Testis (tissue), 3 donors: Measurements from ENCODE around the gene KCNK5. TPM values are rescaled to one million over a fixed set of nuclear protein-coding genes. Genes with fewer than 3 reads are reported as not detected.

ENCODE experiments used
- DNase-seq: peaks from one replicate; pipeline ENCODE4 v3.0.0-alpha.2; 2019
- H3K27ac ChIP-seq, 2 donors: fragments of 200-600 bp; sonication (generic); one replicate each; pipeline ENCODE4 v1.5.1; 2019
- H3K27me3 ChIP-seq: fragments of 200-600 bp; sonication (generic); one replicate; pipeline ENCODE4 v1.5.1; 2019
- H3K36me3 ChIP-seq: fragments of 200-600 bp; sonication (generic); one replicate; pipeline ENCODE4 v1.5.1; 2017; ENCODE audit warnings: low read depth; ENCODE audit errors: missing control alignments
- H3K4me1 ChIP-seq: fragments of 200-600 bp; sonication (generic); one replicate; pipeline ENCODE4 v1.5.1; 2019
- H3K4me3 ChIP-seq, 2 donors: fragments of 200-600 bp; sonication (generic); one replicate each; pipeline ENCODE4 v1.5.1; 2017 to 2019
- H3K9me3 ChIP-seq: fragments of 200-600 bp; sonication (generic); one replicate; pipeline ENCODE4 v1.5.1; 2017
- POLR2A ChIP-seq: fragments of 450-650 bp; IDR thresholded peaks from one replicate; pipeline ENCODE4 v1.6.1; 2017; ENCODE audit warnings: antibody characterized with exemption, mild to moderate bottlenecking, moderate library complexity
- WGBS, 2 donors: methylation state at CpG; one replicate each; pipeline ENCODE4 v1.1.5; 2018; 5-methylcytosine and 5-hydroxymethylcytosine counted together
- intact Hi-C: fragments of 100-400 bp; cut with DNase I; formaldehyde crosslinking; loops from one replicate; pipeline ENCODE4 v1.15.1; 2023; ENCODE audit warnings: low total_unique reads
- polyA plus RNA-seq: library from polyadenylated mRNA; stranded (reverse); fragments of 350-450 nt; fragmentation: Illumina TruSeq; extraction: RNeasy Lipid Tissue Mini Kit (QIAGEN cat#74804); gene quantifications from one replicate; pipeline ENCODE4 v1.2.3, GENCODE V29; 2014; ENCODE audit warnings: low read depth, low replicate concordance; ENCODE audit not compliant: insufficient read depth
- total RNA-seq, 2 donors: library from RNA; depleted of rRNA; stranded (reverse); fragments of >200 nt; gene quantifications; one replicate each; pipeline ENCODE4 v1.2.3, GENCODE V29; 2016
- TF ChIP-seq, protein P1 (sequence below), 3 experiments: fragments of 450-650 bp in 2 of 3; fragments of 200-600 bp in 1 of 3; sonication (generic) in 1 of 3; IDR thresholded peaks; one replicate each; pipeline ENCODE4 v1.5.1; 2016 to 2019; ENCODE audit warnings: antibody characterized with exemption in 3 of 3, mild to moderate bottlenecking in 2 of 3, moderate library complexity in 1 of 3

KCNK5 gene
- total and polyA plus RNA-seq, 3 donors from 2014 or later = 1.6 to 2.3 (median 2.0) TPM

DNA sequence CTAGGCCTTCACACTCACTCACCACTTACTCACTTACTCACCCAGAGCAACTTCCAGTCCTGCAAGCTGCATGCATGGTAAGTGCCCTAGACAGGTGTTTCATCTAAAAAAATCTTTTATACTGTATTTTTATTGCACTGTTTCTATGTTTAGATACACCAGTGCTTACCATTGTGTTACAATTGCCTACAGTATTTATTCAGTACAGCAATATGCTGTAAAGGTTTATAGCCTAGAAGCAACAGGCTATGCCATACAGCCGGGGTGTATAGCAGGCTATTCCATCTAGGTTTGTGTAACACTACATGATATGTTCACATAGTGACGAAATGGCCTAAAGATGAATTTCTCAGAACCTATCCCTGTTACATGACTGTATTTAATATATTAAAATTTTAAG lies 37.1 kb upstream of the KCNK5 start:
- no peaks in the 10 kb centered on the region for H3K9me3 ChIP-seq
- no peak overlapping the region for H3K4me3 ChIP-seq
- TF ChIP-seq POLR2A = no peak
- TF ChIP-seq, protein P1, sequence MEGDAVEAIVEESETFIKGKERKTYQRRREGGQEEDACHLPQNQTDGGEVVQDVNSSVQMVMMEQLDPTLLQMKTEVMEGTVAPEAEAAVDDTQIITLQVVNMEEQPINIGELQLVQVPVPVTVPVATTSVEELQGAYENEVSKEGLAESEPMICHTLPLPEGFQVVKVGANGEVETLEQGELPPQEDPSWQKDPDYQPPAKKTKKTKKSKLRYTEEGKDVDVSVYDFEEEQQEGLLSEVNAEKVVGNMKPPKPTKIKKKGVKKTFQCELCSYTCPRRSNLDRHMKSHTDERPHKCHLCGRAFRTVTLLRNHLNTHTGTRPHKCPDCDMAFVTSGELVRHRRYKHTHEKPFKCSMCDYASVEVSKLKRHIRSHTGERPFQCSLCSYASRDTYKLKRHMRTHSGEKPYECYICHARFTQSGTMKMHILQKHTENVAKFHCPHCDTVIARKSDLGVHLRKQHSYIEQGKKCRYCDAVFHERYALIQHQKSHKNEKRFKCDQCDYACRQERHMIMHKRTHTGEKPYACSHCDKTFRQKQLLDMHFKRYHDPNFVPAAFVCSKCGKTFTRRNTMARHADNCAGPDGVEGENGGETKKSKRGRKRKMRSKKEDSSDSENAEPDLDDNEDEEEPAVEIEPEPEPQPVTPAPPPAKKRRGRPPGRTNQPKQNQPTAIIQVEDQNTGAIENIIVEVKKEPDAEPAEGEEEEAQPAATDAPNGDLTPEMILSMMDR (IDR thresholded peaks at IDR 0.05) = no peak
- intact Hi-C loops = no loop called here
- WGBS, 2 donors = 94 to 98% methylated on average over 2 of the region's 2 CpGs
- no peaks in the 10 kb centered on the region for H3K36me3 ChIP-seq
- H3K27me3 ChIP-seq = no peaks in the 10 kb centered on the region
- H3K4me1 ChIP-seq = no peaks in the 10 kb centered on the region
- no peak for DNase-seq
- no peak overlapping the region for H3K27ac ChIP-seq

DNA sequence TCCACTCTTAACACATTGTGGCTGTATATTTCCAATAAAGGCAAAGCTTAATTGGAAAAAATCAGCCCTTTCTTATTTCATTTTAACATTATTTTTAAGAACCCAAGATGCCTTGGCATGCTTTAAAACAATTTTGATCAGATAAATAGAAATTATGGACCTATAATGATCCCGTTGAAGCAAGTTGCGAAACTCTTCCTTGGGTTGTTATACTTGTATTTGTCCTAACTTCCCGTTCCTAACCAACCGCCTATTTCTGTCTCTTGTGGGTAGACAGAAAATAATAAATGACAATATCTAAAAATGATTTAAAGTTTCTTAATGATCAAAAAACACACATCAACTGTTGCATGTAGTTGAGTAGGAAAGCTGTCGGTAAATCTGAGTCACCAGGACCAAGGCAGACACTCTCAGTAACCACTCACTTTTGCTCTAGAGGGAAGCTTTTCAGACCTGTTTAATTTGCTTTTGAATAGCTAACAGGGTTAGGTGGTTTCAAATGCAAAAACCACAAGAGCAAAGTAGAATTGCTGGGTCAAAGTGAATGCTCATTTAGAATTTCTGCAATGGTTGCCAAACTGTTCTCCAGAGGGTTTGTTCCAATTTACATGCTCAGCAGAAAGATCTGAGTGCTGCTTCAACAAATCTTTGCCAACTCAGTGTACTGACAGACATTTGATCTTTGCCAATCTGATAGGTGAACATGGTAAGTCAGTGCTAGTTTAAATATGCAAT lies 34.2 kb upstream of the KCNK5 start:
- Histone ChIP-seq H3K36me3 (no peaks in the 10 kb centered on the region), H3K4me3 (no peak overlapping the region), H3K4me1 (no peaks in the 10 kb centered on the region), H3K27ac (no peak overlapping the region), H3K27me3 (no peaks in the 10 kb centered on the region), H3K9me3 (no peaks in the 10 kb centered on the region)
- WGBS, 2 donors = 52 to 63% methylated on average over 5 of the region's 5 CpGs
- intact Hi-C loops = no loop called here
- DNase-seq = no peak
- TF ChIP-seq, protein P1 (IDR thresholded peaks at IDR 0.05) = no peak
- TF ChIP-seq POLR2A = no peak

DNA sequence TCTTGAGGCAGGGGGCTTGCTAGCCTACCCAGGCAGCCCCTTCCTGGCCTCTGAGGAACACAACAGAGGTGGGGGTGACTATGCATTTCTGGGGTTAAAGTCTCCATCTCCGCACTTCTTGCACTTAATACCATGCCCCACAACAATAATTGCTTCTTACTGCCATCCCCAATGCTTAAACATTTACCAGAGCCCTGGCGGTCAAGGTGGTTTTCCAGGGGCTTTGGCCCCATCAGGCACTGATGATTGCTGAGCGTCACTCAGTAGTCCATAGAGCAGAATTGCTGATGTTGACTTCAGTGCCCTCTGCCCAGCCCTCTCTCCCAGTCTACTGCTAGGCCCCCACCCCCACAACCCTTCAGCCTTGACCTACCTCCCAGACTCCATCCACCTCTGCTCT lies 32.5 kb upstream of the KCNK5 start:
- no peak for DNase-seq
- Histone ChIP-seq H3K27me3 (no peaks in the 10 kb centered on the region), H3K4me3 (no peak overlapping the region), H3K36me3 (no peaks in the 10 kb centered on the region), H3K9me3 (no peaks in the 10 kb centered on the region), H3K4me1 (no peaks in the 10 kb centered on the region), H3K27ac (no peak overlapping the region)
- 87 to 95% methylated on average over 3 of the region's 3 CpGs for WGBS, 2 donors
- intact Hi-C loops = no loop called here
- TF ChIP-seq, protein P1 (IDR thresholded peaks at IDR 0.05) = no peak
- no peak for TF ChIP-seq POLR2A

DNA sequence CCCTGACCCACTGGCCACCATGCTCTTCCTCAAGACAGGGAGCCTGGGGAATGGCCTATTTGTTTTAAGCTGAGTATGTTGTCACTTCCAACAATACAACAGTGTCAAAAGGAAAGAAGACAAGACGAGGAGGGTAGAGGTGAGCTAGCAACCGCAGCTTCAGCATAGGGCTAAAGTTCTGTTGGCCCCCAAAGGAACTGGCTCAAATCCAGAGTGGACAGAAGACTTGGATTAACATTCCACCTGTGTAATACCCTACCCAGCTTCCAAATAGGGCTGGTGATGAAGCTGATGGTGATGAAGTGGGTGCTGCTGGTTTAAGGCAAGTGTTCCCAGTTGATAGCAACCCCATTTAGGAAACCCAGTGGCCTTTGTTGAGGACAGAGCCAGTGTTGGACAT lies 31.7 kb upstream of the KCNK5 start:
- H3K27ac ChIP-seq = no peak overlapping the region
- no peak overlapping the region for H3K4me3 ChIP-seq
- intact Hi-C loops = no loop called here
- no peaks in the 10 kb centered on the region for H3K4me1 ChIP-seq
- no peaks in the 10 kb centered on the region for H3K36me3 ChIP-seq
- WGBS, 2 donors = 91 to 92% methylated on average over 2 of the region's 2 CpGs
- no peaks in the 10 kb centered on the region for H3K9me3 ChIP-seq
- DNase-seq = no peak
- no peaks in the 10 kb centered on the region for H3K27me3 ChIP-seq
- no peak for TF ChIP-seq POLR2A
- TF ChIP-seq, protein P1 (IDR thresholded peaks at IDR 0.05) = no peak

DNA sequence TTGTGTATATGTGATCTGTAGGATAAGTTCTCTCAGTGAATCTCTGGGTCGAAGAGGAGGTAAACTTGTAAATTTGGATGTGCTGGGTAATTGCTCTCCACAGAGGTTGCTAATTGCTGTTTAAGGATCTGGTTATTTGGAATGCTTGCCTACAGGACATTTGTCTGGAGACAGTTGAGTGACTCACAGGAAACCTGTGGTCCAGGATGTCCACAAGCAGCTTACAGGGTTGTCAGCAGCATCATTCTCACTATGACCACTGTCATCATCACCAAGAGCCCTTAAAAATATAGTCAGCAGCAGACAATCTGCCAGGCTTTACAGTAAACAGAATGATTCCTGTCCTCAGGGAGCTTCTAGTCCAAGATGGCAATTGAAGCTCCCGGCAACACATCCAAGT lies 31.2 kb upstream of the KCNK5 start:
- H3K27me3 ChIP-seq = no peaks in the 10 kb centered on the region
- H3K9me3 ChIP-seq = no peaks in the 10 kb centered on the region
- WGBS, 2 donors = 91 to 94% methylated on average over 2 of the region's 2 CpGs
- H3K4me1 ChIP-seq = no peaks in the 10 kb centered on the region
- TF ChIP-seq, protein P1 (IDR thresholded peaks at IDR 0.05) = no peak
- no peak for TF ChIP-seq POLR2A
- no peak for DNase-seq
- no peaks in the 10 kb centered on the region for H3K36me3 ChIP-seq
- intact Hi-C loops = no loop called here
- H3K27ac ChIP-seq = no peak overlapping the region
- no peak overlapping the region for H3K4me3 ChIP-seq
